DMS 273 (cell line): ENCODE data around the gene LOC101059915.

Experiments used
- DNase-seq: peaks from one replicate; lab custom pipeline; 2025; ENCODE audit not compliant: unreplicated experiment; lab: John Stamatoyannopoulos, UW

LOC101059915 gene

GRCh38 chrX:71667328-71668247, at the start of gene LOC101059915:
Gene LOC101059915, plus strand, starts transcription at chrX:71667546.
- no peak for DNase-seq

GRCh38 chrX:71617742-71618141, 49.6 kb upstream of the LOC101059915 start:
- no peak for DNase-seq

GRCh38 chrX:71618303-71618721, 49.0 kb upstream of the LOC101059915 start, which contains the start of gene CXCR3:
Gene CXCR3, minus strand, starts transcription at chrX:71618511. Its CDS starts 62 bp downstream, at chrX:71618449.
- DNase-seq, result no peak

GRCh38 chrX:71618787-71619186, 48.6 kb upstream of the LOC101059915 start:
- DNase-seq, result no peak

- no peak for DNase-seq
These were observed 48.2 kb upstream of the LOC101059915 start for GRCh38 chrX:71619193-71619592.

- no peak for DNase-seq
These were observed 47.4 kb upstream of the LOC101059915 start for GRCh38 chrX:71619986-71620385.

- no peak for DNase-seq
These were observed 45.7 kb upstream of the LOC101059915 start for GRCh38 chrX:71621603-71622002.

GRCh38 chrX:71622032-71622575, 45.2 kb upstream of the LOC101059915 start:
- no peak for DNase-seq

GRCh38 chrX:71622576-71623450, 44.5 kb upstream of the LOC101059915 start:
- DNase-seq, result peak; percentile 47

- DNase-seq, result no peak
These were observed 43.6 kb upstream of the LOC101059915 start for GRCh38 chrX:71623714-71624113.

GRCh38 chrX:71625471-71625870, 41.9 kb upstream of the LOC101059915 start:
- no peak for DNase-seq

GRCh38 chrX:71626576-71626975, 40.8 kb upstream of the LOC101059915 start:
- no peak for DNase-seq

GRCh38 chrX:71627588-71628404, 39.5 kb upstream of the LOC101059915 start:
- DNase-seq, result no peak

GRCh38 chrX:71629467-71629866, 37.9 kb upstream of the LOC101059915 start:
- DNase-seq, result no peak

GRCh38 chrX:71632923-71633657, 34.3 kb upstream of the LOC101059915 start:
- no peak for DNase-seq

- no peak for DNase-seq
These were observed 33.0 kb upstream of the LOC101059915 start for GRCh38 chrX:71634366-71634765.

- peak; percentile 71 for DNase-seq
These were observed 30.7 kb upstream of the LOC101059915 start for GRCh38 chrX:71636438-71637252.

- DNase-seq, result peak; percentile 55
These were observed 30.1 kb upstream of the LOC101059915 start for GRCh38 chrX:71637253-71637618.

- DNase-seq, result no peak
These were observed 29.5 kb upstream of the LOC101059915 start for GRCh38 chrX:71637848-71638247.
